ENCODE measurements around the gene CEP41.

CEP41 gene

GRCh38 chr7:130358471-130358870 is 82.3 kb downstream of the CEP41 start:
- H3K4me3 ChIP-seq (ENCODE audit: low read length in 2 of 2) = no peak overlapping the region
- no peak overlapping the region for H4K8ac ChIP-seq (ENCODE audit: low read depth, low read length)
- H2AFZ ChIP-seq (ENCODE audit: low read length) = no peak overlapping the region
- H3K79me1 ChIP-seq (ENCODE audit: low read depth, low read length) = no peaks in the 10 kb centered on the region
- H3K14ac ChIP-seq (ENCODE audit: low read length) = no peak overlapping the region
- no peak overlapping the region for H3K9ac ChIP-seq (ENCODE audit: low read depth, low read length, poor library complexity)
- no peak overlapping the region for H3K4ac ChIP-seq (ENCODE audit: low read length)
- no peak overlapping the region for H2BK15ac ChIP-seq (ENCODE audit: low read length)
- H3K36me3 ChIP-seq (replicated peaks in 1 of 2; ENCODE audit: control insufficient read depth in 2 of 2, insufficient read depth in 2 of 2, low read length in 2 of 2) = no peaks in the 10 kb centered on the region
- no peak overlapping the region for H3K27ac ChIP-seq (replicated peaks; ENCODE audit: low read length)
- peaks cover 7 to 15% of the 10 kb centered on the region in 2 donors for H3K9me3 ChIP-seq (replicated peaks in 1 of 2; ENCODE audit: control insufficient read depth in 2 of 2, insufficient read depth in 1 of 2, low read depth in 1 of 2, low read length in 2 of 2)
- no peak overlapping the region for H3K4me2 ChIP-seq (ENCODE audit: insufficient read depth, low read length, poor library complexity, severe bottlenecking)
- no peak overlapping the region for H3K18ac ChIP-seq (ENCODE audit: low read length)
- H3K27me3 ChIP-seq (ENCODE audit: control insufficient read depth in 3 of 3, insufficient read depth in 3 of 3, low read depth in 1 of 3, low read length in 3 of 3) = no peaks in the 10 kb centered on the region
- H2BK120ac ChIP-seq (ENCODE audit: low read depth, low read length) = no peak overlapping the region
- no CpG with 5 or more reads among the region's 4 CpGs for WGBS, 2 donors (ENCODE audit: extremely low coverage in 2 of 2, insufficient read length in 2 of 2, insufficient replicate concordance in 1 of 2)
- H3K23ac ChIP-seq (ENCODE audit: low read depth, low read length, poor library complexity) = no peak overlapping the region
- no peak overlapping the region for H2BK12ac ChIP-seq (ENCODE audit: low read length)
- H3K4me1 ChIP-seq (ENCODE audit: control insufficient read depth in 2 of 2, insufficient read depth in 1 of 2, low read depth in 1 of 2, low read length in 2 of 2) = peaks cover 12 to 17% of the 10 kb centered on the region in 2 donors
- no peak for DNase-seq (ENCODE audit: low spot score)
- no peak overlapping the region for H2AK5ac ChIP-seq (ENCODE audit: low read depth, low read length)
- H4K91ac ChIP-seq (ENCODE audit: low read depth, low read length, poor library complexity) = no peak overlapping the region
- H2BK5ac ChIP-seq (ENCODE audit: low read length) = no peak overlapping the region

GRCh38 chr7:130356876-130357611 is 83.8 kb downstream of the CEP41 start:
- no peaks in the 10 kb centered on the region for H3K36me3 ChIP-seq (replicated peaks in 1 of 2; ENCODE audit: control insufficient read depth in 2 of 2, insufficient read depth in 2 of 2, low read length in 2 of 2)
- no peak overlapping the region for H3K4me2 ChIP-seq (ENCODE audit: insufficient read depth, low read length, poor library complexity, severe bottlenecking)
- no peak overlapping the region for H3K4ac ChIP-seq (ENCODE audit: low read length)
- H3K18ac ChIP-seq (ENCODE audit: low read length) = peak overlapping the region; percentile 89
- no peak overlapping the region for H2BK12ac ChIP-seq (ENCODE audit: low read length)
- no peak overlapping the region for H3K23ac ChIP-seq (ENCODE audit: low read depth, low read length, poor library complexity)
- peak overlapping the region; percentile 89 for H2AFZ ChIP-seq (ENCODE audit: low read length)
- H3K79me1 ChIP-seq (ENCODE audit: low read depth, low read length) = no peaks in the 10 kb centered on the region
- peak overlapping the region; percentile 68 for H4K8ac ChIP-seq (ENCODE audit: low read depth, low read length)
- H2BK15ac ChIP-seq (ENCODE audit: low read length) = peak overlapping the region; percentile 4
- H3K27ac ChIP-seq (replicated peaks; ENCODE audit: low read length) = peak overlapping the region; percentile 90
- H4K91ac ChIP-seq (ENCODE audit: low read depth, low read length, poor library complexity) = no peak overlapping the region
- no CpG with 5 or more reads among the region's 16 CpGs for WGBS, 2 donors (ENCODE audit: extremely low coverage in 2 of 2, insufficient read length in 2 of 2, insufficient replicate concordance in 1 of 2)
- peak overlapping the region; percentile 2 for H2BK120ac ChIP-seq (ENCODE audit: low read depth, low read length)
- peaks cover 5 to 15% of the 10 kb centered on the region in 2 donors for H3K9me3 ChIP-seq (replicated peaks in 1 of 2; ENCODE audit: control insufficient read depth in 2 of 2, insufficient read depth in 1 of 2, low read depth in 1 of 2, low read length in 2 of 2)
- no peak overlapping the region for H3K4me3 ChIP-seq (ENCODE audit: low read length in 2 of 2)
- peaks cover 22 to 26% of the 10 kb centered on the region in 2 donors for H3K4me1 ChIP-seq (ENCODE audit: control insufficient read depth in 2 of 2, insufficient read depth in 1 of 2, low read depth in 1 of 2, low read length in 2 of 2)
- no peaks in the 10 kb centered on the region for H3K27me3 ChIP-seq (ENCODE audit: control insufficient read depth in 3 of 3, insufficient read depth in 3 of 3, low read depth in 1 of 3, low read length in 3 of 3)
- DNase-seq (ENCODE audit: low spot score) = no peak
- H3K9ac ChIP-seq (ENCODE audit: low read depth, low read length, poor library complexity) = no peak overlapping the region
- peak overlapping the region; percentile 38 for H2AK5ac ChIP-seq (ENCODE audit: low read depth, low read length)
- no peak overlapping the region for H3K14ac ChIP-seq (ENCODE audit: low read length)
- H2BK5ac ChIP-seq (ENCODE audit: low read length) = peak overlapping the region; percentile 8

- Histone ChIP-seq H3K4me2 (ENCODE audit: insufficient read depth, low read length, poor library complexity, severe bottlenecking) (no peak overlapping the region), H3K14ac (ENCODE audit: low read length) (no peak overlapping the region), H3K4me3 (ENCODE audit: low read length in 2 of 2) (no peak overlapping the region), H4K91ac (ENCODE audit: low read depth, low read length, poor library complexity) (peak overlapping the region; percentile 66), H3K18ac (ENCODE audit: low read length) (peak overlapping the region; percentile 89), H3K79me1 (ENCODE audit: low read depth, low read length) (no peaks in the 10 kb centered on the region), H2BK120ac (ENCODE audit: low read depth, low read length) (peak overlapping the region; percentile 10), H3K9ac (ENCODE audit: low read depth, low read length, poor library complexity) (no peak overlapping the region), H3K4me1 (ENCODE audit: control insufficient read depth in 2 of 2, insufficient read depth in 1 of 2, low read depth in 1 of 2, low read length in 2 of 2) (peaks cover 29% of the 10 kb centered on the region in 2 donors), H3K36me3 (replicated peaks in 1 of 2; ENCODE audit: control insufficient read depth in 2 of 2, insufficient read depth in 2 of 2, low read length in 2 of 2) (no peaks in the 10 kb centered on the region), H2BK5ac (ENCODE audit: low read length) (peak overlapping the region; percentile 30), H2AK5ac (ENCODE audit: low read depth, low read length) (peak overlapping the region; percentile 23), H2BK15ac (ENCODE audit: low read length) (peak overlapping the region; percentile 13), H3K9me3 (replicated peaks in 1 of 2; ENCODE audit: control insufficient read depth in 2 of 2, insufficient read depth in 1 of 2, low read depth in 1 of 2, low read length in 2 of 2) (peaks cover 5 to 15% of the 10 kb centered on the region in 2 donors), H3K4ac (ENCODE audit: low read length) (no peak overlapping the region), H3K27me3 (ENCODE audit: control insufficient read depth in 3 of 3, insufficient read depth in 3 of 3, low read depth in 1 of 3, low read length in 3 of 3) (no peaks in the 10 kb centered on the region), H2BK12ac (ENCODE audit: low read length) (peak overlapping the region; percentile 79), H2AFZ (ENCODE audit: low read length) (peak overlapping the region; percentile 89), H3K27ac (replicated peaks; ENCODE audit: low read length) (peak overlapping the region; percentile 90), H4K8ac (ENCODE audit: low read depth, low read length) (peak overlapping the region; percentile 68), H3K23ac (ENCODE audit: low read depth, low read length, poor library complexity) (no peak overlapping the region)
- peak; percentile 62 for DNase-seq (ENCODE audit: low spot score)
- no CpG with 5 or more reads among the region's 9 CpGs for WGBS, 2 donors (ENCODE audit: extremely low coverage in 2 of 2, insufficient read length in 2 of 2, insufficient replicate concordance in 1 of 2)
Measured at GRCh38 chr7:130356121-130356875, 84.5 kb downstream of the CEP41 start.

GRCh38 chr7:130353196-130353595 is 87.6 kb downstream of the CEP41 start:
- no CpG with 5 or more reads among the region's 7 CpGs for WGBS, 2 donors (ENCODE audit: extremely low coverage in 2 of 2, insufficient read length in 2 of 2, insufficient replicate concordance in 1 of 2)
- no peak overlapping the region for H3K4me3 ChIP-seq (ENCODE audit: low read length in 2 of 2)
- no peaks in the 10 kb centered on the region for H3K79me1 ChIP-seq (ENCODE audit: low read depth, low read length)
- H2AK5ac ChIP-seq (ENCODE audit: low read depth, low read length) = peak overlapping the region; percentile 16
- no peak overlapping the region for H3K9ac ChIP-seq (ENCODE audit: low read depth, low read length, poor library complexity)
- peak overlapping the region; percentile 87 for H2BK12ac ChIP-seq (ENCODE audit: low read length)
- H2BK120ac ChIP-seq (ENCODE audit: low read depth, low read length) = no peak overlapping the region
- no peak overlapping the region for H3K23ac ChIP-seq (ENCODE audit: low read depth, low read length, poor library complexity)
- DNase-seq (ENCODE audit: low spot score) = no peak
- H3K27ac ChIP-seq (replicated peaks; ENCODE audit: low read length) = peak overlapping the region; percentile 2
- H3K36me3 ChIP-seq (replicated peaks in 1 of 2; ENCODE audit: control insufficient read depth in 2 of 2, insufficient read depth in 2 of 2, low read length in 2 of 2) = no peaks in the 10 kb centered on the region
- H3K27me3 ChIP-seq (ENCODE audit: control insufficient read depth in 3 of 3, insufficient read depth in 3 of 3, low read depth in 1 of 3, low read length in 3 of 3) = no peaks in the 10 kb centered on the region
- H3K18ac ChIP-seq (ENCODE audit: low read length) = peak overlapping the region; percentile 88
- H3K14ac ChIP-seq (ENCODE audit: low read length) = no peak overlapping the region
- H2BK5ac ChIP-seq (ENCODE audit: low read length) = no peak overlapping the region
- H3K4me1 ChIP-seq (ENCODE audit: control insufficient read depth in 2 of 2, insufficient read depth in 1 of 2, low read depth in 1 of 2, low read length in 2 of 2) = peaks cover 43 to 45% of the 10 kb centered on the region in 2 donors
- H4K91ac ChIP-seq (ENCODE audit: low read depth, low read length, poor library complexity) = peak overlapping the region; percentile 56
- no peak overlapping the region for H4K8ac ChIP-seq (ENCODE audit: low read depth, low read length)
- H3K4ac ChIP-seq (ENCODE audit: low read length) = no peak overlapping the region
- no peak overlapping the region for H3K4me2 ChIP-seq (ENCODE audit: insufficient read depth, low read length, poor library complexity, severe bottlenecking)
- H3K9me3 ChIP-seq (replicated peaks in 1 of 2; ENCODE audit: control insufficient read depth in 2 of 2, insufficient read depth in 1 of 2, low read depth in 1 of 2, low read length in 2 of 2) = no peaks in the 10 kb centered on the region
- peak overlapping the region; percentile 45 for H2AFZ ChIP-seq (ENCODE audit: low read length)
- peak overlapping the region; percentile 53 for H2BK15ac ChIP-seq (ENCODE audit: low read length)
